A549 (cell line): ENCODE data around the gene SLC24A3. TPM values are rescaled to one million over a fixed set of nuclear protein-coding genes. Genes with fewer than 3 reads are reported as not detected.

Experiments used
- ATAC-seq, 2 experiments: fragments of 200-7000 bp in 1 of 2; fragments of >200 bp in 1 of 2; cut with Nextera tagmentation in 1 of 2; cut with Tn5 transposase in 1 of 2; 3 replicates each; pipeline versions ENCODE4 v1.8.0 to v1.9.1; 2018 to 2020; ENCODE audit warnings: mild to moderate bottlenecking in 1 of 2, moderate library complexity in 1 of 2
- CTCF ChIA-PET: fragments of 300-600 bp; sonication (Branson Sonifier 250); formaldehyde crosslinking; extraction: SDS; loops from one replicate; lab custom pipeline; 2021; ENCODE audit warnings: antibody characterized with exemption, inconsistent platforms; lab: Yijun Ruan, JAX
- POLR2A ChIA-PET: fragments of 350-600 bp; formaldehyde crosslinking; extraction: SDS; loops from one replicate; lab custom pipeline; 2021; ENCODE audit warnings: antibody characterized with exemption, inconsistent platforms; lab: Yijun Ruan, JAX
- DNase-seq, 2 experiments: peaks; one replicate each; pipeline versions ENCODE4 v3.0.0 to v3.0.0-alpha.2; 2011 to 2016; ENCODE audit warnings: low read depth in 1 of 2, low spot score in 1 of 2
- FAIRE-seq: peaks from 2 replicates; lab custom pipeline; 2011; peaks lifted over from hg19 to GRCh38; lab: Jason Lieb, UNC
- H3K27ac ChIP-seq, 2 experiments: fragments of >200 bp; sonication (Bioruptor Twin); formaldehyde crosslinking; 3 replicates each; pipeline ENCODE4 v1.5.1; 2016 to 2017
- H3K4me1 ChIP-seq: fragments of >200 bp; sonication (Bioruptor Twin); formaldehyde crosslinking; 3 replicates; pipeline ENCODE4 v1.6.1; 2016
- H3K4me2 ChIP-seq: fragments of >200 bp; sonication (Bioruptor Twin); formaldehyde crosslinking; 3 replicates; pipeline ENCODE4 v1.6.1; 2016
- H3K4me3 ChIP-seq: fragments of >200 bp; sonication (Bioruptor Twin); formaldehyde crosslinking; 3 replicates; pipeline ENCODE4 v1.5.1; 2016
- H3K9me3 ChIP-seq: fragments of >200 bp; sonication (Bioruptor Twin); formaldehyde crosslinking; 3 replicates; pipeline ENCODE4 v1.6.1; 2016
- ATOH8 ChIP-seq: fragments of 250-450 bp; sonication (Bioruptor Pico); IDR thresholded peaks from 2 replicates; pipeline ENCODE4 v1.5.0; 2020; ENCODE audit warnings: low read depth, mild to moderate bottlenecking, moderate library complexity
- CBX2 ChIP-seq: fragments of 200-600 bp; sonication (generic); IDR thresholded peaks from 2 replicates; pipeline ENCODE4 v1.6.1; 2016; ENCODE audit warnings: low read depth, mild to moderate bottlenecking, borderline replicate concordance
- CEBPB ChIP-seq, 2 experiments: fragments of >200 bp in 1 of 2; sonication (Bioruptor Twin) in 1 of 2; formaldehyde crosslinking in 1 of 2; IDR thresholded peaks; 2 replicates each; pipeline ENCODE4 v1.6.1; 2012 to 2016
- CHD2 ChIP-seq: fragments of 150-350 bp; IDR thresholded peaks from 2 replicates; pipeline ENCODE4 v1.6.1; 2014; ENCODE audit warnings: low read length; ENCODE audit not compliant: partially characterized antibody
- CHD4 ChIP-seq: fragments of 200-600 bp; sonication (generic); IDR thresholded peaks from 2 replicates; pipeline ENCODE4 v1.6.1; 2016; ENCODE audit warnings: antibody characterized with exemption, mild to moderate bottlenecking, borderline replicate concordance
- CTCF ChIP-seq: fragments of >200 bp; sonication (Bioruptor Twin); formaldehyde crosslinking; IDR thresholded peaks from 3 replicates; pipeline ENCODE4 v1.5.1; 2016
- E2F6 ChIP-seq: IDR thresholded peaks from 2 replicates; pipeline ENCODE4 v1.6.1; 2012; ENCODE audit warnings: low read depth, borderline replicate concordance
- EHF ChIP-seq: fragments of 250-450 bp; sonication (Bioruptor Pico); IDR thresholded peaks from 2 replicates; pipeline ENCODE4 v1.5.0; 2020; ENCODE audit warnings: mild to moderate bottlenecking
- EHMT2 ChIP-seq: fragments of 200-600 bp; sonication (generic); IDR thresholded peaks from 2 replicates; pipeline ENCODE4 v1.6.1; 2016; ENCODE audit warnings: antibody characterized with exemption, low read depth, mild to moderate bottlenecking, moderate library complexity
- ELK1 ChIP-seq: fragments of 150-350 bp; IDR thresholded peaks from 2 replicates; pipeline ENCODE4 v1.6.1; 2014; ENCODE audit warnings: low read depth, mild to moderate bottlenecking, low read length
- FOSL2 ChIP-seq, 2 experiments: fragments of 450-650 bp in 1 of 2; fragments of >200 bp in 1 of 2; sonication (Bioruptor Twin) in 1 of 2; formaldehyde crosslinking; IDR thresholded peaks; 2 replicates each; pipeline versions ENCODE4 v1.5.0 to v1.6.1; 2016 to 2020; ENCODE audit warnings: mild to moderate bottlenecking in 1 of 2, moderate library complexity in 1 of 2
- FOXS1 ChIP-seq: fragments of 250-450 bp; sonication (Bioruptor Pico); IDR thresholded peaks from 2 replicates; pipeline ENCODE4 v1.5.0; 2020; ENCODE audit warnings: mild to moderate bottlenecking, moderate library complexity
- GATA3 ChIP-seq: IDR thresholded peaks from 2 replicates; pipeline ENCODE4 v1.6.1; 2012; ENCODE audit warnings: borderline replicate concordance
- HEYL ChIP-seq: fragments of 250-450 bp; sonication (Bioruptor Pico); IDR thresholded peaks from 2 replicates; pipeline ENCODE4 v1.8.0; 2021; ENCODE audit warnings: mild to moderate bottlenecking, moderate library complexity
- HMGXB4 ChIP-seq: fragments of 250-450 bp; sonication (Bioruptor Pico); IDR thresholded peaks from 2 replicates; pipeline ENCODE4 v1.5.0; 2021; ENCODE audit warnings: mild to moderate bottlenecking, moderate library complexity, borderline replicate concordance
- JUN ChIP-seq, 2 experiments: fragments of >200 bp; sonication (Bioruptor Twin); formaldehyde crosslinking; IDR thresholded peaks; 2 replicates in 1 of 2; 3 replicates in 1 of 2; pipeline ENCODE4 v1.6.1; 2016 to 2017
- JUNB ChIP-seq: fragments of >200 bp; sonication (Bioruptor Twin); formaldehyde crosslinking; IDR thresholded peaks from 2 replicates; pipeline ENCODE4 v1.6.1; 2016
- KDM1A ChIP-seq: fragments of 200-600 bp; sonication (generic); IDR thresholded peaks from 2 replicates; pipeline ENCODE4 v1.6.1; 2016; ENCODE audit warnings: low read depth, mild to moderate bottlenecking
- MAFK ChIP-seq: fragments of 450-650 bp; IDR thresholded peaks from 2 replicates; pipeline ENCODE4 v1.6.1; 2014; ENCODE audit not compliant: partially characterized antibody
- MYC ChIP-seq: IDR thresholded peaks from 2 replicates; pipeline ENCODE4 v1.6.1; 2012; ENCODE audit warnings: mild to moderate bottlenecking, inconsistent platforms, low read length, improper control_type of control experiment, borderline replicate concordance
- NFE2L2 ChIP-seq: fragments of 150-350 bp; conservative IDR thresholded peaks from 2 replicates; pipeline ENCODE4 v1.6.1; 2014; ENCODE audit warnings: low read length
- POLR2A ChIP-seq: IDR thresholded peaks from 2 replicates; pipeline ENCODE4 v1.6.1; 2012; ENCODE audit warnings: mild to moderate bottlenecking, low read length
- RCOR1 ChIP-seq: fragments of 150-350 bp; IDR thresholded peaks from 2 replicates; pipeline ENCODE4 v1.6.1; 2014; ENCODE audit warnings: antibody characterized with exemption, low read length, low read depth
- RFX5 ChIP-seq: fragments of 450-650 bp; IDR thresholded peaks from 2 replicates; pipeline ENCODE4 v1.7.1; 2014; ENCODE audit warnings: antibody characterized with exemption, mild to moderate bottlenecking, moderate library complexity
- RNF2 ChIP-seq: fragments of 200-600 bp; sonication (generic); IDR thresholded peaks from 2 replicates; pipeline ENCODE4 v1.6.1; 2016; ENCODE audit warnings: low read depth, mild to moderate bottlenecking, antibody characterized with exemption, moderate library complexity, borderline replicate concordance
- SMC3 ChIP-seq: fragments of >200 bp; sonication (Bioruptor Twin); formaldehyde crosslinking; IDR thresholded peaks from 3 replicates; pipeline ENCODE4 v1.6.1; 2018; ENCODE audit warnings: inconsistent platforms
- SREBF2 ChIP-seq: fragments of 450-650 bp; IDR thresholded peaks from 2 replicates; pipeline ENCODE4 v1.6.1; 2014; ENCODE audit warnings: mild to moderate bottlenecking, moderate library complexity
- TP53 ChIP-seq: fragments of 250-450 bp; sonication (Bioruptor Pico); IDR thresholded peaks from 2 replicates; pipeline ENCODE4 v1.5.0; 2021; ENCODE audit warnings: mild to moderate bottlenecking, moderate library complexity
- ZNF302 ChIP-seq: fragments of 250-450 bp; sonication (Bioruptor Pico); IDR thresholded peaks from 2 replicates; pipeline ENCODE4 v1.9.0; 2021; ENCODE audit warnings: inconsistent platforms, mild to moderate bottlenecking, moderate library complexity
- ZSCAN20 ChIP-seq: fragments of 250-450 bp; sonication (Bioruptor Pico); IDR thresholded peaks from 2 replicates; pipeline ENCODE4 v1.8.0; 2022; ENCODE audit warnings: mild to moderate bottlenecking, moderate library complexity
- WGBS: methylation state at CpG from one replicate; pipeline ENCODE4 v1.1.6; 2017; ENCODE audit errors: missing lambda C conversion rate; 5-methylcytosine and 5-hydroxymethylcytosine counted together
- polyA plus RNA-seq, 4 experiments: library from polyadenylated mRNA; depleted of rRNA in 3 of 4; stranded (reverse); fragments of >200 nt; fragmentation: RNase III in 1 of 4; extraction: RNeasy Plus Mini Kit Qiagen cat#74134 plus additional on column Dnase treatment in 1 of 4; gene quantifications; 2 replicates in 3 of 4; 3 replicates in 1 of 4; pipeline ENCODE4 v1.2.3, GENCODE V29; 2011 to 2017

SLC24A3 gene
- polyA plus RNA-seq, 2 of the 4 experiments (the other 2 are of a cell fraction): 0.08 TPM; not detected in 1

GRCh38 chr20:19429538-19429937 is 217.1 kb downstream of the SLC24A3 start (continued):
- TF ChIP-seq E2F6: no peak
- TF ChIP-seq, all 56 proteins: peak for 0

- no peak for FAIRE-seq
- no peak overlapping the region for H3K4me3 ChIP-seq
- CTCF ChIA-PET: no interaction called here
- no peak for ATAC-seq
- TF ChIP-seq CHD4 (no peak), FOXS1 (no peak), SREBF2 (no peak), JUNB (no peak), ELK1 (no peak), TP53 (CRISPR knock-in tag) (no peak), CHD2 (no peak), ZNF302 (CRISPR knock-in tag) (no peak), NFE2L2 (no peak), SMC3 (no peak), MAFK (no peak), RNF2 (no peak), ZSCAN20 (no peak), JUN (IDR thresholded peaks at IDR 0.05) (no peak), KDM1A (no peak), CTCF (no peak), EHMT2 (no peak), EHF (no peak), ATOH8 (CRISPR knock-in tag) (no peak)
- POLR2A ChIA-PET: no interaction called here
- H3K4me2 ChIP-seq: no peak overlapping the region
- H3K9me3 ChIP-seq: no peaks in the 10 kb centered on the region
- DNase-seq: no peak
- 20% methylated on average over 4 of the region's 5 CpGs for WGBS
- no peak overlapping the region for H3K27ac ChIP-seq
- no peaks in the 10 kb centered on the region for H3K4me1 ChIP-seq
Observed at GRCh38 chr20:19430641-19431315, 218.3 kb downstream of the SLC24A3 start.

- ChIA-PET POLR2A (no interaction called here), CTCF (interaction anchor here (0.8 kb wide), 1 partner anchor 8 kb away, joined by 4 read pairs; no protein-coding TSS in a partner anchor)
- Histone ChIP-seq H3K27ac (no peak overlapping the region), H3K4me1 (no peaks in the 10 kb centered on the region), H3K4me3 (no peak overlapping the region), H3K4me2 (no peak overlapping the region), H3K9me3 (no peaks in the 10 kb centered on the region)
- 0% methylated on average over 4 of the region's 4 CpGs for WGBS
- FAIRE-seq (no peak), ATAC-seq (no peak), DNase-seq (no peak)
- TF ChIP-seq RFX5 (no peak), HEYL (CRISPR knock-in tag) (no peak), CEBPB (IDR thresholded peaks at IDR 0.05) (no peak), E2F6 (no peak), GATA3 (no peak), CBX2 (no peak), FOSL2 (IDR thresholded peaks at IDR 0.05) (no peak), FOSL2 (CRISPR knock-in tag; IDR thresholded peaks at IDR 0.05) (no peak), HMGXB4 (CRISPR knock-in tag) (no peak), MYC (no peak), RCOR1 (no peak), ATOH8 (CRISPR knock-in tag) (no peak), SREBF2 (no peak), POLR2A (no peak)
Observed at GRCh38 chr20:19431316-19431700, 218.9 kb downstream of the SLC24A3 start.
